Gastrocnemius medialis (tissue), 4 donors: ENCODE measurements around the gene TRIO. TPM values are rescaled to one million over a fixed set of nuclear protein-coding genes. Genes with fewer than 3 reads are reported as not detected.

Experiments
- ATAC-seq, 2 donors: fragments of 150-250 bp; one replicate each; pipeline ENCODE4 v1.9.1; 2016
- DNase-seq, 2 donors: peaks; one replicate each; pipeline ENCODE4 v3.0.0-alpha.2; 2019
- H3K27ac ChIP-seq, 4 donors: fragments of 200-600 bp; sonication (generic); 1 replicate in 1 of 4; 2 replicates in 3 of 4; pipeline ENCODE4 v1.5.1; 2016 to 2018; ENCODE audit warnings: mild to moderate bottlenecking in 2 of 4, moderate library complexity in 1 of 4
- H3K27me3 ChIP-seq, 3 donors: fragments of 200-600 bp; sonication (generic) in 2 of 3; 1 replicate in 1 of 3; 2 replicates in 2 of 3; pipeline versions ENCODE4 v1.5.1 to v1.6.0; 2016 to 2019; ENCODE audit warnings: mild to moderate bottlenecking in 1 of 3, moderate library complexity in 1 of 3
- H3K36me3 ChIP-seq, 2 donors: fragments of 200-600 bp; sonication (generic) in 1 of 2; one replicate each; pipeline ENCODE4 v1.5.1; 2017 to 2018
- H3K4me1 ChIP-seq, 2 donors: fragments of 200-600 bp; sonication (generic) in 1 of 2; one replicate each; pipeline ENCODE4 v1.5.1; 2016 to 2017; ENCODE audit warnings: mild to moderate bottlenecking in 2 of 2
- H3K4me3 ChIP-seq, 4 donors: fragments of 200-600 bp; sonication (generic) in 3 of 4; 1 replicate in 1 of 4; 2 replicates in 3 of 4; pipeline ENCODE4 v1.5.1; 2016 to 2019; ENCODE audit warnings: mild to moderate bottlenecking in 2 of 4
- H3K9me3 ChIP-seq, 3 donors: fragments of 200-600 bp; sonication (generic) in 2 of 3; 1 replicate in 1 of 3; 2 replicates in 2 of 3; pipeline ENCODE4 v1.5.1; 2016 to 2019
- POLR2A ChIP-seq, 2 donors: fragments of 450-650 bp; IDR thresholded peaks; one replicate each; pipeline ENCODE4 v1.6.1; 2017; ENCODE audit warnings: antibody characterized with exemption in 2 of 2, mild to moderate bottlenecking in 2 of 2, moderate library complexity in 2 of 2
- in situ Hi-C, 4 donors: fragments of 200-750 bp; cut with MboI; loops; one replicate each; pipeline versions ENCODE4 v1.15.0 to v1.8.0; 2017; ENCODE audit warnings: low sequenced_read_pairs in 4 of 4
- intact Hi-C: fragments of 100-400 bp; cut with DNase I; formaldehyde crosslinking; loops from one replicate; pipeline ENCODE4 v1.15.1; 2023; ENCODE audit warnings: low total_unique reads
- total RNA-seq, 4 donors: library from RNA; depleted of rRNA; stranded (reverse); fragments of >200 nt; gene quantifications; one replicate each; pipeline versions ENCODE4 v1.1.0 to v1.2.3, GENCODE V29; 2016
- TF ChIP-seq, protein P1 (sequence below), 5 experiments: fragments of 450-650 bp in 3 of 5; fragments of 200-600 bp in 2 of 5; sonication (generic) in 2 of 5; IDR thresholded peaks in 4 of 5; conservative IDR thresholded peaks in 1 of 5; 1 replicate in 4 of 5; 2 replicates in 1 of 5; pipeline ENCODE4 v1.5.1; 2016 to 2019; ENCODE audit warnings: antibody characterized with exemption in 5 of 5, mild to moderate bottlenecking in 3 of 5, moderate library complexity in 3 of 5

TRIO gene
- total RNA-seq, 4 donors from 2014 or later: 31.5 to 57.5 (median 50.4) TPM

DNA sequence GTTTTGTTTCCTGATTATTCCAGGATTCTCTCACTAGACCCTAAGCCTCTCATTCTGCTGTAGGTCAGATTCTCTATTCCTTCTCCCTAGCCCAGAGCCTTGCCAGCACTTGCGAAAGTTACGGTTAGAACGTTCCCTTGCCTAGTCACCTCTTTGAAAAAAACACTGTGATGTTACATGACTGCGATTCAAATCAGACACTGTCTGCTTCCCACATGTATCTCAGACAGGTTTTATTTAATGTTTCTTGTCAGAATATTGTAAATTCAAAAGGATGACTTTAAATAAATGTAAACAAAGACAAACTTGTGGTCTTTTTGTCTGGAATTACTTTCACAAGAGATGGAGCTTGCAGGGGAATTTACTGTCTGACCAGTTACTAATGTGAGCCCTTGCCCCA lies 322.0 kb downstream of the TRIO start:
- Histone ChIP-seq H3K36me3 (peaks cover 0 to 49% of the 10 kb centered on the region in 2 donors), H3K9me3 (no peaks in the 10 kb centered on the region), H3K4me1 (peaks cover 4 to 8% of the 10 kb centered on the region in 2 donors), H3K27ac (peak overlapping the region in 3 of 4 donors; percentile 4 to 71 (median 32)), H3K27me3 (no peaks in the 10 kb centered on the region), H3K4me3 (no peak overlapping the region)
- intact Hi-C loops (no loop called here), in situ Hi-C loops (no loop called here)
- no peak for TF ChIP-seq POLR2A (IDR thresholded peaks at IDR 0.05)
- TF ChIP-seq, protein P1, sequence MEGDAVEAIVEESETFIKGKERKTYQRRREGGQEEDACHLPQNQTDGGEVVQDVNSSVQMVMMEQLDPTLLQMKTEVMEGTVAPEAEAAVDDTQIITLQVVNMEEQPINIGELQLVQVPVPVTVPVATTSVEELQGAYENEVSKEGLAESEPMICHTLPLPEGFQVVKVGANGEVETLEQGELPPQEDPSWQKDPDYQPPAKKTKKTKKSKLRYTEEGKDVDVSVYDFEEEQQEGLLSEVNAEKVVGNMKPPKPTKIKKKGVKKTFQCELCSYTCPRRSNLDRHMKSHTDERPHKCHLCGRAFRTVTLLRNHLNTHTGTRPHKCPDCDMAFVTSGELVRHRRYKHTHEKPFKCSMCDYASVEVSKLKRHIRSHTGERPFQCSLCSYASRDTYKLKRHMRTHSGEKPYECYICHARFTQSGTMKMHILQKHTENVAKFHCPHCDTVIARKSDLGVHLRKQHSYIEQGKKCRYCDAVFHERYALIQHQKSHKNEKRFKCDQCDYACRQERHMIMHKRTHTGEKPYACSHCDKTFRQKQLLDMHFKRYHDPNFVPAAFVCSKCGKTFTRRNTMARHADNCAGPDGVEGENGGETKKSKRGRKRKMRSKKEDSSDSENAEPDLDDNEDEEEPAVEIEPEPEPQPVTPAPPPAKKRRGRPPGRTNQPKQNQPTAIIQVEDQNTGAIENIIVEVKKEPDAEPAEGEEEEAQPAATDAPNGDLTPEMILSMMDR (IDR thresholded peaks at IDR 0.05 in 4 of 5, conservative IDR thresholded peaks at IDR 0.05 in 1 of 5): no peak
- peak in 1 of 2 donors; percentile 60 for DNase-seq
- ATAC-seq: peak; percentile 65 to 86

DNA sequence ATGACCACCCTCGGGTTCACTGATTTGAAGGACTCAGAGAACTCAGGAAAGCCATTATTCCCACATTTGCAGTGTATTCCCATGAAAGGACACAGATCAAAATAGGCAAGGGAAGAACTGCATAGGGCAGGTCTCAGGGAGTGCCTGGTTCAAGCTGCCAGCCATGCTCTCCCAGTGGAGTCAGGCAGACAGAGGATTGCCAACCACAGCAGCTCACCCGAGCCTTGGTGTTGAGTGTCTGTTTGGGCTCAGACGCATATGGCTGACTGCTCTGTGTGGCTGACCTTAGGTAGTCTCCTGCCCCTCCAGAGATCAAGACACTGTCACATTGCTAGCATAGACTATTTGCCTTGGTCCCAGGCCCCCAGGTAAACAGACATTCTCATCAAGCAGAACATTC lies 322.6 kb downstream of the TRIO start:
- no peak overlapping the region for H3K4me3 ChIP-seq
- in situ Hi-C loops (no loop called here), intact Hi-C loops (no loop called here)
- H3K9me3 ChIP-seq: no peaks in the 10 kb centered on the region
- TF ChIP-seq, protein P1 (IDR thresholded peaks at IDR 0.05 in 4 of 5, conservative IDR thresholded peaks at IDR 0.05 in 1 of 5): no peak
- TF ChIP-seq POLR2A (IDR thresholded peaks at IDR 0.05): no peak
- H3K36me3 ChIP-seq: peaks cover 0 to 42% of the 10 kb centered on the region in 2 donors
- ATAC-seq (peak in 1 of 2 donors; percentile 74), DNase-seq (peak in 1 of 2 donors; percentile 54)
- H3K4me1 ChIP-seq: peaks cover 4 to 8% of the 10 kb centered on the region in 2 donors
- H3K27me3 ChIP-seq: no peaks in the 10 kb centered on the region
- H3K27ac ChIP-seq: peak overlapping the region in 3 of 4 donors; percentile 4 to 71 (median 32)

DNA sequence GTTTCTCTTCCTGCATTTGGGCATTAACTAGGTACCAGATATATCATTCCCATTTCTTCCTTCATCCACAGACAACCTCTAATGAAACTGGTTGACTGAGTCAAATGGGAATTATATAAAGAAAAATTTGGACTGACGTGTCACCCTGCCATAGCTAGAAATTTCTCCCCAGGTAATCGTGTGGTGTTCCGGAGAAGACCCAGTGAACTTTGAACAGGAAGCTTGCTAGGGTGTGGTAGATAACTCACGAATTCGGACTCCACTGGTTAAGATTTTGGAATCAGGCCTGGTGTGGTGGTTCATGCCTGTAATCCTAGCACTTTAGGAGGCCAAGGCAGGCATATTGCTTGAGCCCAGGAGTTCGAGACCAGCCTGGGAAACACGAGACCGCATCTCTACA lies 324.1 kb downstream of the TRIO start:
- TF ChIP-seq, protein P1 (IDR thresholded peaks at IDR 0.05 in 4 of 5, conservative IDR thresholded peaks at IDR 0.05 in 1 of 5): no peak
- no peak for TF ChIP-seq POLR2A (IDR thresholded peaks at IDR 0.05)
- DNase-seq (no peak), ATAC-seq (no peak)
- H3K27ac ChIP-seq: no peak overlapping the region
- intact Hi-C loops (no loop called here), in situ Hi-C loops (no loop called here)
- H3K36me3 ChIP-seq: peaks cover 0 to 42% of the 10 kb centered on the region in 2 donors
- peaks cover 4 to 8% of the 10 kb centered on the region in 2 donors for H3K4me1 ChIP-seq
- H3K27me3 ChIP-seq: no peaks in the 10 kb centered on the region
- no peaks in the 10 kb centered on the region for H3K9me3 ChIP-seq
- H3K4me3 ChIP-seq: no peak overlapping the region

- Histone ChIP-seq H3K9me3 (no peaks in the 10 kb centered on the region), H3K27ac (no peak overlapping the region), H3K36me3 (peaks cover 0 to 39% of the 10 kb centered on the region in 2 donors), H3K4me3 (no peak overlapping the region), H3K27me3 (no peaks in the 10 kb centered on the region), H3K4me1 (peaks cover 4 to 8% of the 10 kb centered on the region in 2 donors)
- in situ Hi-C loops (no loop called here), intact Hi-C loops (no loop called here)
- TF ChIP-seq POLR2A (IDR thresholded peaks at IDR 0.05): no peak
- TF ChIP-seq, protein P1 (IDR thresholded peaks at IDR 0.05 in 4 of 5, conservative IDR thresholded peaks at IDR 0.05 in 1 of 5): no peak
- no peak for ATAC-seq
- no peak for DNase-seq
Measured at GRCh38 chr5:14467886-14468285, 324.7 kb downstream of the TRIO start.
